ENCODE results near the gene GMEB2. TPM values are rescaled to one million over a fixed set of nuclear protein-coding genes. Genes with fewer than 3 reads are reported as not detected.

Gene GMEB2
- polyA plus RNA-seq, 1 experiment: 6.3 TPM

DNA sequence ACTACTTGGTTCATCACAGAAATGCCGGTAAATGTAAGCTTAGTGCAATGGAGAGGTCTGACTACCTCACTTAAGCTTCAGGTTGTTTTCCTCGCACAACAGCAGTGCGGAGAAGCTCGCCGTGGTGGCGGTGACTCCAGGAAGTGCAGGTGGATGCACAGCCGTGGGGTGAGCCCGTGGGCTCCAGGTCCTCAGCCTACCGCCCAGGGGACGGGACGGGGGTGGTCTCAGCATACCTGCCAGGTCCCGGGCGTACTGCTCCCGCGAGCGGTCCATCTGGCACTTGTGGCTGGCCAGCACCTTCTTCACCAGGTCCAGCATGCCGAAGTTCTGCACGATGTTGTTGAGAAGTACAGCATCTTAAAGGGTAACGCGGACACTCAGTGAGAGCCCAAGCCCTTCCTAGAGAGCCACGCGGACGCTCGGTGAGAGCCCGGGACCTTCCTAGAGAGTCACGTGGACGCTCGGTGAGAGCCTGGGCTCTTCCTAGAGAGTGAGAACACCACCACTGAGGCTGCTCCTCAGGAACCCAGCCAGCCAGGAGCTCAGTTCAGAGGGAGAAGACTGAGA, 35.0 kb downstream of the GMEB2 start:
- POLR2A ChIA-PET: no interaction called here

DNA sequence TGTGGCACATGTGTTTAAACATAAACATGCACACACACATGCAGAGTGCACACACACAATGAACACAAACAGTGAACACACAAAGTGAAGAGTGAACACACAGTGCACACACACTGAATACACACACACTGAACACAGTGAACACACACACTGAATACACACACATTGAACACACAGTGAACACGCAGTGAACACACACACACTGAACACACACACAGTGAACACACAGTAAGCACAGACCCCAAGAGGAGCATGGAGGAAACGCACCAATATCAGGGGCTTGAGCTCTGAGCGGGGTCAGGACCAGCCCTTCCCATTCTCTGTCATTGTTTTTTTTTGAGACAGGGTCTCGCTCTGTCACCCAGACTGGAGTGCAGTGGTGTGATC, 35.8 kb downstream of the GMEB2 start:
- TF ChIP-seq, protein P1, sequence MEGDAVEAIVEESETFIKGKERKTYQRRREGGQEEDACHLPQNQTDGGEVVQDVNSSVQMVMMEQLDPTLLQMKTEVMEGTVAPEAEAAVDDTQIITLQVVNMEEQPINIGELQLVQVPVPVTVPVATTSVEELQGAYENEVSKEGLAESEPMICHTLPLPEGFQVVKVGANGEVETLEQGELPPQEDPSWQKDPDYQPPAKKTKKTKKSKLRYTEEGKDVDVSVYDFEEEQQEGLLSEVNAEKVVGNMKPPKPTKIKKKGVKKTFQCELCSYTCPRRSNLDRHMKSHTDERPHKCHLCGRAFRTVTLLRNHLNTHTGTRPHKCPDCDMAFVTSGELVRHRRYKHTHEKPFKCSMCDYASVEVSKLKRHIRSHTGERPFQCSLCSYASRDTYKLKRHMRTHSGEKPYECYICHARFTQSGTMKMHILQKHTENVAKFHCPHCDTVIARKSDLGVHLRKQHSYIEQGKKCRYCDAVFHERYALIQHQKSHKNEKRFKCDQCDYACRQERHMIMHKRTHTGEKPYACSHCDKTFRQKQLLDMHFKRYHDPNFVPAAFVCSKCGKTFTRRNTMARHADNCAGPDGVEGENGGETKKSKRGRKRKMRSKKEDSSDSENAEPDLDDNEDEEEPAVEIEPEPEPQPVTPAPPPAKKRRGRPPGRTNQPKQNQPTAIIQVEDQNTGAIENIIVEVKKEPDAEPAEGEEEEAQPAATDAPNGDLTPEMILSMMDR (IDR thresholded peaks at IDR 0.05; ENCODE audit: low read depth, low read length): no peak
- POLR2A ChIA-PET: no interaction called here
- Histone ChIP-seq H3K27me3 (ENCODE audit: control insufficient read depth, insufficient read depth, low read length) (no peaks in the 10 kb centered on the region), H3K27ac (ENCODE audit: low read depth, low read length) (no peak overlapping the region), H3K4me3 (ENCODE audit: low read depth, low read length) (no peak overlapping the region), H3K9me3 (ENCODE audit: control insufficient read depth, insufficient read depth, low read length) (no peaks in the 10 kb centered on the region; the same call in 1 of the 2 replicates)
- CTCF ChIA-PET: no interaction called here
- DNase-seq (ENCODE audit: low read depth, low spot score): no peak

More for the DNA sequence above, 35.0 kb downstream of the GMEB2 start:
- TF ChIP-seq, protein P1 (IDR thresholded peaks at IDR 0.05; ENCODE audit: low read depth, low read length): no peak
- DNase-seq (ENCODE audit: low read depth, low spot score): no peak
- Histone ChIP-seq H3K4me3 (ENCODE audit: low read depth, low read length) (no peak overlapping the region), H3K27ac (ENCODE audit: low read depth, low read length) (no peak overlapping the region), H3K9me3 (ENCODE audit: control insufficient read depth, insufficient read depth, low read length) (no peaks in the 10 kb centered on the region; the same call in 1 of the 2 replicates), H3K27me3 (ENCODE audit: control insufficient read depth, insufficient read depth, low read length) (no peaks in the 10 kb centered on the region)
- CTCF ChIA-PET: no interaction called here

DNA sequence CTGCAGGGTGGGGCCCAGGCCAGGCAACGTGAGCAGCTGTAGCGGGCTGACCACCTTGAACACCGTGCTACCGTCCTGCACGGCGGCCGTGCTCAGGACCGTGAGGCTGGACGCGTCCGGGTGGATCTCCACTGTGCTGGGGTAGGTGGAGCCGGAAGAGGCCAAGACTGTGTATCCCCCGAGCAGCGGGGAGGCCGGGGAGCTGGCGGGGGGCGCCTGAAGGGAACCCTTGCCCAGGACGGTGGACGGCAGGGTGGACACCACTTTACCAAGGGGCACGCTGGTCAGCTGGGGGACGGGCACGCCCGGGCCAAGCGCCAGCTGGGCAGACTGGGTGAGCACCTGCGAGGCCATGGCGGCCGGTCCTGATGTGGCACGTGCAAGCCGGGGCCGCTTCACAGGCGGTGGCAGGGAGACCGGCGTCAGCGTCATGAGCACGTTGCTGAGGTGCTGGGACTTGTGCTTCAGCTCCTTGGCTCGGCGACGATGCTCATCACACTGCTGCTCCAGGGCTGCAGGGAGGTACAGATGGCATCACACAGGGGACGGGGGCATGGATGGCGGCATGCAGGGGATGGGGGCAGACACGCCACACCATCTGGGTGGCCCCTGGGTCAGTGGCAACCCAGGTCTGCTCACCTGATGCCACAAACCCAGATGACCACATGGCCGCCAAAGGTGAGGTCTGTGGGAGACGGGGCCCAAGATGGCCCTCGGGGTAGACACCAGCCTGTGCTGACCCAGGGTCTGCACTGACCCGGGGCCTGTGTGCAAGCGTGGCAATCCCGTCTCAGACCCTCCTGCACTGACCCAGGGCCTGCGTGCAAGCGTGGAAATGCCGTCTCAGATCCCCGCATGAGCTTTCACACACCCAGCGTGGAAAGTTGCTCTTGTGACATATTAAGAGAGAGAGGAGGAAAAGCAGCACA, 36.4 kb downstream of the GMEB2 start:
- ChIA-PET POLR2A (no interaction called here), CTCF (no interaction called here)
- Histone ChIP-seq H3K9me3 (ENCODE audit: control insufficient read depth, insufficient read depth, low read length) (no peaks in the 10 kb centered on the region; the same call in 1 of the 2 replicates), H3K27me3 (ENCODE audit: control insufficient read depth, insufficient read depth, low read length) (no peaks in the 10 kb centered on the region), H3K27ac (ENCODE audit: low read depth, low read length) (no peak overlapping the region), H3K4me3 (ENCODE audit: low read depth, low read length) (no peak overlapping the region)
- no peak for DNase-seq (ENCODE audit: low read depth, low spot score)
- TF ChIP-seq, protein P1 (IDR thresholded peaks at IDR 0.05; ENCODE audit: low read depth, low read length): no peak

DNA sequence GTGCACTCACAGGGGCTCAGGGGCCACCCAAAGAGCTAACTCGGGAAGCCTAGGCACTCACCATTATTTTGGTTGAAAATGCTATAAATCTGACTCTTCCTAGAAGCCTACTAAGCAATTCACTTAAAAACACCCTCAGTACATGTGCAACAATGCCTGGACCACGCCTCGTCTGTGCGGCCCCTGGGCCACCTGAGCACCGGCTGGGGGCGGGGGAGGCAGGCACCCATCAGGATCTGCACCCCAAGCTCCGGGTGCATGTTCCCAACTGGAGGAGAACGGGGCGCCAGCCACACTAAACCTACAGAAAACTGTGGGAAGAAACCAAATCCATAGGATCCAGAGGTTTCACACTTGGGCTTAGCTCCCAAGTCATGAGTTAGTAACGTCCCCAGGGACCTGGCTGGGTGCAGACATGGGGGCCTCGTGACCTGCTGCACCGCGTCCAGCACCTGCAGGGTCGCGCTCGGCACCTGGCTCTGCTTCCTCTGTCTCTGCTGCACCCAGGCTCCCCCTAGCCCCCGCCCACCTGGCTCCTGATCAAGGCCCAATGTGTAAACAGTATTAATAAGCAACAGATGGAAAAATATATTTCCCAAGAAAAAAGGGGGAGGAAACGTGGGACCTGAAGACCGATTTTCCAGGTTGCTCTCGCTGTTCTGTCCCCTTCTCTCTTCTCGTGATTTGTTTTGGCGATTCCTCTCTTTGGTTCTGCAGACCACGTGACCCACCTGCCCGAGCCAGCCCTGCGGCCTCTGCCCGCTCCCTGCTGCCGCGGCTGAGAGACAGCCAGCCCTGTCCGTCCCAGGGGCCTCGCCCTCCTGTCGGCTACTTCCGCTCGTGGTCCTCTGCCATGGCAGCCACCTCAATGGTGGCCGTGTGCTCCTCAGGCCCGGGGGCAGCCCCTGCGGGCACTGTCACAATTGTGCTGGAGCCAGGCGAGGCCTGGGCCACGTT, 37.4 kb downstream of the GMEB2 start:
- no peak overlapping the region for H3K27ac ChIP-seq (ENCODE audit: low read depth, low read length)
- no peaks in the 10 kb centered on the region for H3K27me3 ChIP-seq (ENCODE audit: control insufficient read depth, insufficient read depth, low read length)
- H3K9me3 ChIP-seq (ENCODE audit: control insufficient read depth, insufficient read depth, low read length): no peaks in the 10 kb centered on the region; the same call in 1 of the 2 replicates
- TF ChIP-seq, protein P1 (IDR thresholded peaks at IDR 0.05; ENCODE audit: low read depth, low read length): no peak
- no peak for DNase-seq (ENCODE audit: low read depth, low spot score)
- H3K4me3 ChIP-seq (ENCODE audit: low read depth, low read length): no peak overlapping the region
- ChIA-PET POLR2A (no interaction called here), CTCF (no interaction called here)
